Heart left ventricle (tissue), 16 donors: ENCODE results near the gene FBXW8. TPM values are rescaled to one million over a fixed set of nuclear protein-coding genes. Genes with fewer than 3 reads are reported as not detected.

Source experiments
- ATAC-seq, 4 donors: fragments of 200-7000 bp; cut with Tn5 transposase; one replicate each; pipeline ENCODE4 v1.9.1; 2020 to 2022; ENCODE audit warnings: moderate library complexity in 4 of 4, mild to moderate bottlenecking in 3 of 4, moderate number of reproducible peaks in 1 of 4
- DNase-seq, 5 donors: peaks; one replicate each; pipeline ENCODE4 v3.0.0-alpha.2; 2020
- H3K27ac ChIP-seq, 12 donors: fragments of 200-600 bp; sonication (generic) in 4 of 12; one replicate each; pipeline versions ENCODE4 v1.5.0 to v1.8.0; 2016 to 2022; ENCODE audit warnings: mild to moderate bottlenecking in 2 of 12
- H3K27me3 ChIP-seq, 9 donors: fragments of 200-600 bp; sonication (generic) in 2 of 9; one replicate each; pipeline versions ENCODE4 v1.5.1 to v1.8.0; 2016 to 2022; ENCODE audit warnings: mild to moderate bottlenecking in 3 of 9
- H3K36me3 ChIP-seq, 9 donors: fragments of 200-600 bp; sonication (generic) in 2 of 9; one replicate each; pipeline versions ENCODE4 v1.5.0 to v1.8.0; 2018 to 2022; ENCODE audit warnings: mild to moderate bottlenecking in 2 of 9
- H3K4me1 ChIP-seq, 12 donors: fragments of 200-600 bp; sonication (generic) in 4 of 12; one replicate each; pipeline versions ENCODE4 v1.5.0 to v1.8.0; 2016 to 2022; ENCODE audit warnings: mild to moderate bottlenecking in 3 of 12
- H3K4me3 ChIP-seq, 12 donors: fragments of 200-600 bp; sonication (generic) in 4 of 12; one replicate each; pipeline versions ENCODE4 v1.5.0 to v1.8.0; 2017 to 2022; ENCODE audit warnings: mild to moderate bottlenecking in 9 of 12, moderate library complexity in 4 of 12
- H3K9me3 ChIP-seq, 12 donors: fragments of 200-600 bp; sonication (generic) in 4 of 12; one replicate each; pipeline versions ENCODE4 v1.5.0 to v1.8.0; 2016 to 2022; ENCODE audit warnings: mild to moderate bottlenecking in 1 of 12
- CTCF ChIP-seq, 12 donors: fragments of 200-600 bp; sonication (generic) in 4 of 12; IDR thresholded peaks; one replicate each; pipeline versions ENCODE4 v1.5.0 to v1.8.0; 2018 to 2022; ENCODE audit warnings: antibody characterized with exemption in 12 of 12, mild to moderate bottlenecking in 5 of 12
- POLR2A ChIP-seq, 2 donors: fragments of 450-650 bp; IDR thresholded peaks; one replicate each; pipeline ENCODE4 v1.6.1; 2017; ENCODE audit warnings: antibody characterized with exemption in 2 of 2, mild to moderate bottlenecking in 2 of 2, moderate library complexity in 2 of 2
- WGBS, 4 donors: extraction: QIAGEN DNeasy Blood & Tissue Kit in 2 of 4; methylation state at CpG; one replicate each; pipeline versions ENCODE4 v1.1.5 to v1.1.7; 2013 to 2018; 5-methylcytosine and 5-hydroxymethylcytosine counted together
- intact Hi-C, 10 donors: fragments of 100-400 bp; cut with DNase I; formaldehyde crosslinking; loops; one replicate each; pipeline versions ENCODE4 v1.11.1 to v1.14.2; 2022
- polyA plus RNA-seq, 2 donors: library from polyadenylated mRNA; stranded (reverse); fragments of 200-250 nt; gene quantifications; one replicate each; pipeline ENCODE4 v1.2.3, GENCODE V29; 2013
- total RNA-seq, 9 donors: library from RNA; depleted of rRNA in 2 of 9; stranded (reverse); fragments of >200 nt in 2 of 9; fragmentation: NEBNext Ultra II Directional in 3 of 9; extraction: Animal tissue kit (Norgen Biotek cat#: 25700) in 3 of 9; gene quantifications; one replicate each; pipeline versions ENCODE4 v1.1.0 to v1.2.4, GENCODE V29; 2016 to 2023
- donor health status: ischemic (EF 13 %, LVEDD 7.1; RV severe dilation, severe dysfunction).
- donor health status: healthy with polysubstance abuse.
- donor health status: DM: no; HTN: yes; CAD: no.
- donor health status: DM: no; HTN: no; CAD: no.
- donor health status: ischemic (EF 25% LVEDD 6.9; RV normal size, moderate dysfunction).
- donor health status: ischemic (EF 25% LVEDD 5.7; RV mildly dilated, moderate dysfunction).
- donor health status: healthy.
- donor health status: DM: yes; HTN: yes; CAD: no.
- donor health status: ischemic (EF 35%, LVEDD 5.7; RV mildly dilated, moderate dysfunction).
- donor health status: nonischemic (EF 11% LVEDD 7.7; RV severe dilation, severe dysfunction).
- donor health status: DM: yes; HTN: yes; CAD: no.
- donor health status: PGD.
- donor health status: ischemic (EF 29% LVEDD 5.4; RV normal size, mild dysfunction).
- donor health status: nonischemic (EF 23%, LVEDD 6.1; RV moderate dilation, normal function).

Gene FBXW8
- total and polyA plus RNA-seq, 11 donors, result 2.4 to 9.7 (median 7.0) TPM

- DNase-seq (no peak), ATAC-seq (no peak)
- H3K27me3 ChIP-seq, result no peaks in the 10 kb centered on the region
- no peaks in the 10 kb centered on the region for H3K9me3 ChIP-seq
- no peak overlapping the region for H3K4me3 ChIP-seq
- peaks cover 0 to 6% (median 0%) of the 10 kb centered on the region in 9 donors for H3K36me3 ChIP-seq
- WGBS, 4 donors, result 94 to 96% (median 95%) methylated on average over 20 of the region's 20 CpGs
- H3K4me1 ChIP-seq, result peaks cover 5 to 82% (median 53%) of the 10 kb centered on the region in 12 donors
- no peak for TF ChIP-seq POLR2A (IDR thresholded peaks at IDR 0.05)
- TF ChIP-seq CTCF (IDR thresholded peaks at IDR 0.05), result no peak
- H3K27ac ChIP-seq, result peak overlapping the region in 6 of 12 donors; percentile 19 to 97 (median 80)
- intact Hi-C loops, result loop anchor here in 3 of 10 donors (5.0 kb wide), 1 partner anchor 50 kb away; the partner anchor contains the start of gene TESC (in 3 of the 3)
Measured at GRCh38 chr12:117046861-117047530, 136.2 kb downstream of the FBXW8 start.

- peaks cover 0 to 6% (median 0%) of the 10 kb centered on the region in 9 donors for H3K36me3 ChIP-seq
- no peak for TF ChIP-seq POLR2A (IDR thresholded peaks at IDR 0.05)
- no peak overlapping the region for H3K4me3 ChIP-seq
- peak overlapping the region; percentile 38 to 99 (median 90) for H3K27ac ChIP-seq
- H3K4me1 ChIP-seq, result peaks cover 5 to 82% (median 59%) of the 10 kb centered on the region in 12 donors
- peak; percentile 73 to 86 (median 77) for DNase-seq
- 27 to 35% (median 28%) methylated on average over 10 to 18 of the region's 18 CpGs for WGBS, 4 donors
- no peaks in the 10 kb centered on the region for H3K27me3 ChIP-seq
- ATAC-seq, result peak; percentile 19 to 61 (median 25)
- intact Hi-C loops, result loop anchor here in 3 of 10 donors (5.0 kb wide), 1 partner anchor 49 kb away; the partner anchor contains the start of gene TESC (in 3 of the 3)
- H3K9me3 ChIP-seq, result no peaks in the 10 kb centered on the region
Measured at GRCh38 chr12:117047810-117048584, 137.2 kb downstream of the FBXW8 start.

GRCh38 chr12:117048585-117048904 is 137.8 kb downstream of the FBXW8 start:
- Histone ChIP-seq H3K36me3 (peaks cover 0 to 6% (median 0%) of the 10 kb centered on the region in 9 donors), H3K9me3 (no peaks in the 10 kb centered on the region), H3K27ac (peak overlapping the region; percentile 38 to 99 (median 90)), H3K4me1 (peaks cover 5 to 86% (median 62%) of the 10 kb centered on the region in 12 donors), H3K4me3 (no peak overlapping the region), H3K27me3 (no peaks in the 10 kb centered on the region)
- no peak for ATAC-seq
- WGBS, 4 donors, result 18 to 39% (median 33%) methylated on average over 5 to 9 of the region's 9 CpGs
- DNase-seq, result no peak
- intact Hi-C loops, result loop anchor here in 3 of 10 donors (5.0 kb wide), 1 partner anchor 49 kb away; the partner anchor contains the start of gene TESC (in 3 of the 3)
- TF ChIP-seq CTCF (IDR thresholded peaks at IDR 0.05) (no peak), POLR2A (IDR thresholded peaks at IDR 0.05) (no peak)

- peaks cover 5 to 84% (median 63%) of the 10 kb centered on the region in 12 donors for H3K4me1 ChIP-seq
- TF ChIP-seq POLR2A (IDR thresholded peaks at IDR 0.05) (no peak), CTCF (IDR thresholded peaks at IDR 0.05) (no peak)
- H3K27me3 ChIP-seq, result no peaks in the 10 kb centered on the region
- DNase-seq (peak in 3 of 5 donors; percentile 45 to 78 (median 63)), ATAC-seq (peak in 1 of 4 donors; percentile 10)
- peaks cover 0 to 6% (median 0%) of the 10 kb centered on the region in 9 donors for H3K36me3 ChIP-seq
- intact Hi-C loops, result loop anchor here in 3 of 10 donors (5.0 kb wide), 1 partner anchor 48 kb away; the partner anchor contains the start of gene TESC (in 3 of the 3)
- H3K4me3 ChIP-seq, result no peak overlapping the region
- 52 to 64% (median 57%) methylated on average over 7 to 11 of the region's 11 CpGs for WGBS, 4 donors
- H3K27ac ChIP-seq, result peak overlapping the region in 11 of 12 donors; percentile 77 to 99 (median 90)
- no peaks in the 10 kb centered on the region for H3K9me3 ChIP-seq
Measured at GRCh38 chr12:117049295-117049694, 138.5 kb downstream of the FBXW8 start.
